WERI-Rb-1 (cell line): ENCODE results near the gene RSPH1.

Experiments used
- DNase-seq: peaks from one replicate; pipeline ENCODE4 v3.0.0-alpha.2; 2020
- H3K27ac ChIP-seq: fragments of 250-450 bp; sonication (Bioruptor Pico); 2 replicates; pipeline ENCODE4 v1.5.1; 2020; ENCODE audit warnings: mild to moderate bottlenecking, moderate library complexity
- H3K27me3 ChIP-seq: fragments of 250-450 bp; sonication (Bioruptor Pico); 2 replicates; pipeline ENCODE4 v1.5.1; 2021; ENCODE audit warnings: mild to moderate bottlenecking, low read depth, moderate library complexity; ENCODE audit not compliant: insufficient read depth, severe bottlenecking
- H3K36me3 ChIP-seq: fragments of 250-450 bp; sonication (Bioruptor Pico); 2 replicates; pipeline ENCODE4 v1.5.1; 2020; ENCODE audit warnings: mild to moderate bottlenecking, moderate library complexity
- H3K4me3 ChIP-seq: 2 replicates; pipeline ENCODE4 v1.5.1; 2011; ENCODE audit warnings: low read depth, mild to moderate bottlenecking, control low read depth, low read length
- H3K9me3 ChIP-seq: fragments of 250-450 bp; sonication (Bioruptor Pico); 2 replicates; pipeline ENCODE4 v1.5.1; 2021; ENCODE audit warnings: mild to moderate bottlenecking, moderate library complexity; ENCODE audit not compliant: severe bottlenecking
- TF ChIP-seq, protein P1 (sequence below): IDR thresholded peaks from 2 replicates; pipeline ENCODE4 v1.5.1; 2011; ENCODE audit warnings: low read depth, mild to moderate bottlenecking, control low read depth, inconsistent platforms, low read length

The RSPH1 gene

DNA sequence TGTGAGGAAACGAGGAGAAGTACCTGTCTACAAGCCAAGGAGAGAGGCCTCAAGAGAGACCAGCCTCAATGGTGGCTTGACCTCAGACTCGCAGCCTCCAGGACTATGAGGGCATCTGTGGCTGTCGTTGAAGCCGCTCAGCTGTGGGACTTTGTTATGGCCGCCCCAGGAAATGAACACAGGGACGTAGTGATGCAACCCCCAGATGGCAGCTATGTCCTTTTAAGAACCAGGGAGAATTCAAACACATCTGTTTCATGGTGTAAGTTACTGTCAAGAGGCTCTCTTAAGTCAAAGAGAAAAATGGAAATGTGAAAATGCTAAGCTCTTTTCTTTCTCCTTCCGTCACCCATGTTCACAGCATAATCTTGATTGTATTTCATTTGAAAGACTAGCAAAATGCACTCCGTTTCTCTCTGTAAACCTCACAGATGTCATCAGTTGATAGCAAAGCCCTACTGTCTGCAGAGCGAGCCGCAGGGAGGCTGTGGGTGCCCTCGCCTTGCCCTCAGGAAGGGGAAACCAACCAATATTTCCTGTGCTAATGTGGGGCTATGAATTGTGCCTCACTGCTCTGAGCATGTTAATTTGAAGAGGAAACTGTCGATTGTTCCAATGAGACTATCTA lies 71.0 kb downstream of the RSPH1 start:
- H3K9me3 ChIP-seq: no peaks in the 10 kb centered on the region
- TF ChIP-seq, protein P1, sequence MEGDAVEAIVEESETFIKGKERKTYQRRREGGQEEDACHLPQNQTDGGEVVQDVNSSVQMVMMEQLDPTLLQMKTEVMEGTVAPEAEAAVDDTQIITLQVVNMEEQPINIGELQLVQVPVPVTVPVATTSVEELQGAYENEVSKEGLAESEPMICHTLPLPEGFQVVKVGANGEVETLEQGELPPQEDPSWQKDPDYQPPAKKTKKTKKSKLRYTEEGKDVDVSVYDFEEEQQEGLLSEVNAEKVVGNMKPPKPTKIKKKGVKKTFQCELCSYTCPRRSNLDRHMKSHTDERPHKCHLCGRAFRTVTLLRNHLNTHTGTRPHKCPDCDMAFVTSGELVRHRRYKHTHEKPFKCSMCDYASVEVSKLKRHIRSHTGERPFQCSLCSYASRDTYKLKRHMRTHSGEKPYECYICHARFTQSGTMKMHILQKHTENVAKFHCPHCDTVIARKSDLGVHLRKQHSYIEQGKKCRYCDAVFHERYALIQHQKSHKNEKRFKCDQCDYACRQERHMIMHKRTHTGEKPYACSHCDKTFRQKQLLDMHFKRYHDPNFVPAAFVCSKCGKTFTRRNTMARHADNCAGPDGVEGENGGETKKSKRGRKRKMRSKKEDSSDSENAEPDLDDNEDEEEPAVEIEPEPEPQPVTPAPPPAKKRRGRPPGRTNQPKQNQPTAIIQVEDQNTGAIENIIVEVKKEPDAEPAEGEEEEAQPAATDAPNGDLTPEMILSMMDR: no peak
- DNase-seq: no peak
- H3K4me3 ChIP-seq: no peak overlapping the region
- H3K27ac ChIP-seq: no peak overlapping the region
- no peaks in the 10 kb centered on the region for H3K36me3 ChIP-seq
- no peaks in the 10 kb centered on the region for H3K27me3 ChIP-seq

DNA sequence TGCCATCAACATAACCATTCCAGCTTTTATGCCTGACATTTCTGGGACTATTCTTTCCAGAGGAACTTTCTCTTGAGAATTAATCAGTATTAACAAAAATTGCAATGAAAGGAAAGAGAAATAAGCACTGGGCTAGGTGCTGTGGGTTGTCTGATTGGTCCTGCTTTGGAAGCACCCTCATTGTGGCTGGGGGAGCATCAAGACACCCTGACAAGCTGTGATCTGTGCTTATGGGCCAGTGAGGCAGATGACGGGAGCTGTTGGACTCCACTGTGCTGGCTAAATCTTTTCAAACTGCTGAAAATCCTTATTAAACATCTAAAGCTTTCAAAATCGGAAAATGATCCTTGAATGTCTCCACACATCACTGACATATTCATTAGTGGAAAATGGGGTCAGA lies 72.3 kb downstream of the RSPH1 start:
- H3K27ac ChIP-seq: no peak overlapping the region
- TF ChIP-seq, protein P1: no peak
- no peak overlapping the region for H3K4me3 ChIP-seq
- H3K36me3 ChIP-seq: no peaks in the 10 kb centered on the region
- no peaks in the 10 kb centered on the region for H3K27me3 ChIP-seq
- no peaks in the 10 kb centered on the region for H3K9me3 ChIP-seq
- no peak for DNase-seq

DNA sequence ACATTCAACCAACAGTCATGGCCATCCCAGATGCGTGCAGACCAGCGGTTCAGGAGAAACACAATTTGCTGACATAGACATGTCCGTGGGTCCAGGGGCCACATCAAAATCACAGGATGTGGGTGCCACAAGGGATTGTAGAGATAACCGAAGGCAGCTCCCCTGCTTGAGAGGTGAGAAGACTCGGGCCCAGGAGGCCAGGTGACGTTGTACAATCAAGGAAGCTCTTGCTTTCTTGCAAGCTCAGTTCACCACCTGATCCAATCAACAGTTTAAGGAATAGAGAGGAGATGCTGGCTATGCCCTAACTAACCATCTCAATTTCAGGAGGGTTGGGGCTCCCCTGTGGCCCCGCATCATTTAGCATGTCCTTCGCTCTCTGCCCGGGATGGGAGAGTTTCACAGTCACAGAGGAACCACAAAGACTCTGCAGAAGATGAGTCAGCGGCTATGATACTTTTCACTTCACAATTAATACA lies 72.8 kb downstream of the RSPH1 start:
- H3K4me3 ChIP-seq: no peak overlapping the region
- H3K27ac ChIP-seq: no peak overlapping the region
- TF ChIP-seq, protein P1: no peak
- DNase-seq: no peak
- H3K36me3 ChIP-seq: no peaks in the 10 kb centered on the region
- H3K27me3 ChIP-seq: no peaks in the 10 kb centered on the region
- no peaks in the 10 kb centered on the region for H3K9me3 ChIP-seq
